ENCODE data around the gene ZNF138. TPM values are rescaled to one million over a fixed set of nuclear protein-coding genes. Genes with fewer than 3 reads are reported as not detected.

Gene ZNF138
- total RNA-seq, 1 experiment from 2014 or later: 8.4 TPM

DNA sequence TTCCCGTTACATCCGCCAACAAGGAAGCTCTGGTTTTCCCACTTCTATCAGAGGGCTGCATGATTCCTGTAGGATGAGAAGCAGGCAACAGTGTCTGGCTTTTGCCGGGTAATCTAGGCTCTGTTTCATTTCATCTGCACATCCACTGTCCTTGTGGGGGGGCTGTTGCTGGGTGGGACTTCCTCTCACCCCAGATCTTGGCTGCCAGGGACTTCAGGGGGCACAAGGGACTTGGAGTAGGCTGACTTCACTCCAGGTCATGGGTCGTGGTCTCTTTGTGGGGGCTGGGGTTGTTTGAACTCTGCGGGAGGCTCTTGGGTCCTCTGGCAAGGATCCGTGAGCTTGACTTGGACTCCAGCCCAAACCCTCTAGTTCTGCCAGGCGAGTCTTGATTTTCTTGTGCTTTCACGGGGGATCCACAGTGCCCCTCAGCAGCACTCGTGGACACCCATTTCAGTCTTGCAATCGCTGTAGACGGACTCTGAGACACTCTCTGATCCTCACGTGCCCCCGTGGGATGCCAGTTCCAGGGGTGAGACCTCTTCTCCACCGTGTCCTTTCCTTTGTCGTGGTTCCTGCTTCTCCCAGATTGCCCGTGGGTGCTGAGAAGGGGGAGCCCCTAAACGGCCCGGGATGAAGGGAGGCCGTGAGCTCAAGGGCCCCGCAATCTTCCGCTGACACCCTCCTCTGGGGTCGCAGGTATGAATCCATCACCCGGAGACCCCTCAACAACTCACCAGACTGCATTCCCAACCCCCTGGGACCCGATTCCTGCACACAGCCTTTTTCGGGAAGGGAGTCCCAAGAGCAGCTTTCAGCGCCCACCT lies 87.4 kb downstream of the ZNF138 start:
- Histone ChIP-seq H3K4me2 (no peak overlapping the region), H3K4me3 (no peak overlapping the region), H4K20me1 (ENCODE audit: insufficient read depth) (no peaks in the 10 kb centered on the region), H3K27me3 (ENCODE audit: insufficient read depth, low read depth) (peaks cover 68% of the 10 kb centered on the region), H3F3A (ENCODE audit: insufficient read depth, low read depth) (no peaks in the 10 kb centered on the region), H3K27ac (no peak overlapping the region), H3K9me3 (ENCODE audit: insufficient read depth, low read depth) (no peaks in the 10 kb centered on the region), H3K4me1 (replicated peaks; ENCODE audit: insufficient read depth) (no peaks in the 10 kb centered on the region), H3K79me2 (ENCODE audit: low read depth) (no peaks in the 10 kb centered on the region), H2AFZ (no peak overlapping the region), H3K36me3 (ENCODE audit: low read depth) (no peaks in the 10 kb centered on the region), H3K9me2 (ENCODE audit: insufficient read depth) (no peaks in the 10 kb centered on the region)
- BruUV-seq (replicated peaks): no TSS peak
- no peak for DNase-seq
- intact Hi-C loops (cut with micrococcal nuclease; ENCODE audit: unreplicated experiment): no loop called here
- CTCF ChIA-PET: no interaction called here
- POLR2A ChIA-PET (ENCODE audit: unreplicated experiment): no interaction called here
- TF ChIP-seq EZH2 (IDR thresholded peaks at IDR 0.05; ENCODE audit: low read depth): no peak
- TF ChIP-seq, protein P1, sequence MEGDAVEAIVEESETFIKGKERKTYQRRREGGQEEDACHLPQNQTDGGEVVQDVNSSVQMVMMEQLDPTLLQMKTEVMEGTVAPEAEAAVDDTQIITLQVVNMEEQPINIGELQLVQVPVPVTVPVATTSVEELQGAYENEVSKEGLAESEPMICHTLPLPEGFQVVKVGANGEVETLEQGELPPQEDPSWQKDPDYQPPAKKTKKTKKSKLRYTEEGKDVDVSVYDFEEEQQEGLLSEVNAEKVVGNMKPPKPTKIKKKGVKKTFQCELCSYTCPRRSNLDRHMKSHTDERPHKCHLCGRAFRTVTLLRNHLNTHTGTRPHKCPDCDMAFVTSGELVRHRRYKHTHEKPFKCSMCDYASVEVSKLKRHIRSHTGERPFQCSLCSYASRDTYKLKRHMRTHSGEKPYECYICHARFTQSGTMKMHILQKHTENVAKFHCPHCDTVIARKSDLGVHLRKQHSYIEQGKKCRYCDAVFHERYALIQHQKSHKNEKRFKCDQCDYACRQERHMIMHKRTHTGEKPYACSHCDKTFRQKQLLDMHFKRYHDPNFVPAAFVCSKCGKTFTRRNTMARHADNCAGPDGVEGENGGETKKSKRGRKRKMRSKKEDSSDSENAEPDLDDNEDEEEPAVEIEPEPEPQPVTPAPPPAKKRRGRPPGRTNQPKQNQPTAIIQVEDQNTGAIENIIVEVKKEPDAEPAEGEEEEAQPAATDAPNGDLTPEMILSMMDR (conservative IDR thresholded peaks at IDR 0.05): no peak

DNA sequence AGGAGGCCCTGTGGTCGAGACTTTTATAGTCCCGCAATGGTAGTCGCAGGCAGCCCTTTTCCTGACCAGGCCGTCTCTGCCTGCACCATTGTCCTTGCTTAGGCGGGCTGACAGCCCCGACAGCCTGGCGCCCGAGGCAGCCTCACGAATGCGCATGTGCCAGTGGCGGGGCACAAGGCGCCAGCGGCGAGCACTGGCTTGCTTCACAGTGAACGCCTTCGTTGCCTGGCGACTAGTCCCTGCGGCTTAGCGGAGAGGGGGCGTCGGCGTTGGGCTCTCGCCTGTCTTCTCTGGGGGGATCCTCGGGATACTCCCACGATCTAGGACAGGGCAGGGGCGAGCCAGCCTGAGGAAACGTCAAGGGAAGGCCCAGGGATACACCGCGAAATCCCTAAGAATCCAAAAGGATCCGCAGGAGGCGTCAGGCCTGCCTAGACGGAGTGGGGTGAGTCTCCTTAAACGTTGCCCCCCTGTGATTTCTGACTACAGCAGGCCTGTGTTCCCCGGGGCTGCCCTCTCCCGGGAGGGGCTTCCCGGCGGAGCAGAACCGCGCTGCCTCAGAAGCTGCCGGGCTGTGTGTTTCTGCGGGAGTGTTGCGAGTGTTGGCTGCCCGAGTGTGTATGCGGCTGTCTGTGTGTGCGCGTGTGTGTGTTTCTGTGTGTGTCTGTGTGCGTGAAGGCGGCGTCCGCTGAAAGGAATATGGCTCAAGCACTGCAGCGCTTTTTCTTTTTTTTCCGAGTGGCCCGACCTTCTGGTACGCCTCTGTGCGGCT lies 88.3 kb downstream of the ZNF138 start:
- H3K4me1 ChIP-seq (replicated peaks; ENCODE audit: insufficient read depth): no peaks in the 10 kb centered on the region
- no peaks in the 10 kb centered on the region for H3K9me3 ChIP-seq (ENCODE audit: insufficient read depth, low read depth)
- peaks cover 67% of the 10 kb centered on the region for H3K27me3 ChIP-seq (ENCODE audit: insufficient read depth, low read depth)
- H3K27ac ChIP-seq: no peak overlapping the region
- ChIA-PET POLR2A (ENCODE audit: unreplicated experiment) (no interaction called here), CTCF (no interaction called here)
- no peak overlapping the region for H3K4me3 ChIP-seq
- no peaks in the 10 kb centered on the region for H3K79me2 ChIP-seq (ENCODE audit: low read depth)
- intact Hi-C loops (cut with micrococcal nuclease; ENCODE audit: unreplicated experiment): no loop called here
- no peak overlapping the region for H3K4me2 ChIP-seq
- H4K20me1 ChIP-seq (ENCODE audit: insufficient read depth): no peaks in the 10 kb centered on the region
- no TSS peak for BruUV-seq (replicated peaks)
- no peak for TF ChIP-seq EZH2 (IDR thresholded peaks at IDR 0.05; ENCODE audit: low read depth)
- TF ChIP-seq, protein P1 (conservative IDR thresholded peaks at IDR 0.05): no peak
- H3F3A ChIP-seq (ENCODE audit: insufficient read depth, low read depth): no peaks in the 10 kb centered on the region
- no peak overlapping the region for H2AFZ ChIP-seq
- no peaks in the 10 kb centered on the region for H3K36me3 ChIP-seq (ENCODE audit: low read depth)
- DNase-seq: no peak
- H3K9me2 ChIP-seq (ENCODE audit: insufficient read depth): no peaks in the 10 kb centered on the region

Other genes starting within 250 kb of the ZNF138 start
- gene ZNF680, start 231.4 kb upstream of the ZNF138 start, total RNA-seq (2021): 16.4 and 17.9 TPM in 2 replicates
- 4.8 and 6.0 TPM in 2 replicates for gene ZNF107, start 128.3 kb upstream of the ZNF138 start, total RNA-seq (2021)
- gene ZNF273, start 108.8 kb downstream of the ZNF138 start, total RNA-seq (2021): 3.4 and 4.6 TPM in 2 replicates
- gene ZNF117, start 196.6 kb downstream of the ZNF138 start, total RNA-seq (2021): 7.3 and 12.6 TPM in 2 replicates
- gene ERV3-1, start 212.3 kb downstream of the ZNF138 start, total RNA-seq (2021): 14.0 and 22.5 TPM in 2 replicates